ENCODE data around the gene ZNF157.

Gene ZNF157

GRCh38 chrX:47446431-47446830, 76.1 kb downstream of the ZNF157 start:
- H3K9ac ChIP-seq (ENCODE audit: low read depth, low read length, poor library complexity), result no peak overlapping the region
- no peaks in the 10 kb centered on the region for H3K4me1 ChIP-seq (ENCODE audit: control insufficient read depth in 2 of 2, insufficient read depth in 1 of 2, low read depth in 1 of 2, low read length in 2 of 2)
- H2BK12ac ChIP-seq (ENCODE audit: low read length), result no peak overlapping the region
- no peaks in the 10 kb centered on the region for H3K27me3 ChIP-seq (ENCODE audit: control insufficient read depth in 3 of 3, insufficient read depth in 3 of 3, low read depth in 1 of 3, low read length in 3 of 3)
- H3K4ac ChIP-seq (ENCODE audit: low read length), result no peak overlapping the region
- no CpG with 5 or more reads among the region's 2 CpGs for WGBS, 2 donors (ENCODE audit: extremely low coverage in 2 of 2, insufficient read length in 2 of 2, insufficient replicate concordance in 1 of 2)
- no peak overlapping the region for H2BK120ac ChIP-seq (ENCODE audit: low read depth, low read length)
- H3K36me3 ChIP-seq (replicated peaks in 1 of 2; ENCODE audit: control insufficient read depth in 2 of 2, insufficient read depth in 2 of 2, low read length in 2 of 2), result peaks cover 5 to 27% of the 10 kb centered on the region in 2 donors
- no peak overlapping the region for H4K8ac ChIP-seq (ENCODE audit: low read depth, low read length)
- no peak overlapping the region for H3K18ac ChIP-seq (ENCODE audit: low read length)
- peaks cover 13 to 62% of the 10 kb centered on the region in 2 donors for H3K9me3 ChIP-seq (replicated peaks in 1 of 2; ENCODE audit: control insufficient read depth in 2 of 2, insufficient read depth in 1 of 2, low read depth in 1 of 2, low read length in 2 of 2)
- no peak overlapping the region for H2AFZ ChIP-seq (ENCODE audit: low read length)
- no peak overlapping the region for H2BK15ac ChIP-seq (ENCODE audit: low read length)
- H2AK5ac ChIP-seq (ENCODE audit: low read depth, low read length), result no peak overlapping the region
- H3K23ac ChIP-seq (ENCODE audit: low read depth, low read length, poor library complexity), result no peak overlapping the region
- no peak overlapping the region for H3K27ac ChIP-seq (replicated peaks; ENCODE audit: low read length)
- H3K14ac ChIP-seq (ENCODE audit: low read length), result no peak overlapping the region
- no peak overlapping the region for H4K91ac ChIP-seq (ENCODE audit: low read depth, low read length, poor library complexity)
- no peak overlapping the region for H3K4me2 ChIP-seq (ENCODE audit: insufficient read depth, low read length, poor library complexity, severe bottlenecking)
- no peak overlapping the region for H3K4me3 ChIP-seq (ENCODE audit: low read length in 2 of 2)
- H3K79me1 ChIP-seq (ENCODE audit: low read depth, low read length), result no peaks in the 10 kb centered on the region
- no peak for DNase-seq (ENCODE audit: low spot score)
- no peak overlapping the region for H2BK5ac ChIP-seq (ENCODE audit: low read length)

GRCh38 chrX:47446971-47447370, 76.6 kb downstream of the ZNF157 start:
- no peak overlapping the region for H3K4me3 ChIP-seq (ENCODE audit: low read length in 2 of 2)
- H3K79me1 ChIP-seq (ENCODE audit: low read depth, low read length), result no peaks in the 10 kb centered on the region
- no peak overlapping the region for H3K23ac ChIP-seq (ENCODE audit: low read depth, low read length, poor library complexity)
- no peak for DNase-seq (ENCODE audit: low spot score)
- no peaks in the 10 kb centered on the region for H3K27me3 ChIP-seq (ENCODE audit: control insufficient read depth in 3 of 3, insufficient read depth in 3 of 3, low read depth in 1 of 3, low read length in 3 of 3)
- H2AK5ac ChIP-seq (ENCODE audit: low read depth, low read length), result no peak overlapping the region
- no peak overlapping the region for H2BK5ac ChIP-seq (ENCODE audit: low read length)
- H2AFZ ChIP-seq (ENCODE audit: low read length), result no peak overlapping the region
- no peak overlapping the region for H3K18ac ChIP-seq (ENCODE audit: low read length)
- peaks cover 5 to 29% of the 10 kb centered on the region in 2 donors for H3K36me3 ChIP-seq (replicated peaks in 1 of 2; ENCODE audit: control insufficient read depth in 2 of 2, insufficient read depth in 2 of 2, low read length in 2 of 2)
- no peak overlapping the region for H3K9ac ChIP-seq (ENCODE audit: low read depth, low read length, poor library complexity)
- H3K4me2 ChIP-seq (ENCODE audit: insufficient read depth, low read length, poor library complexity, severe bottlenecking), result no peak overlapping the region
- no CpG with 5 or more reads among the region's 2 CpGs for WGBS, 2 donors (ENCODE audit: extremely low coverage in 2 of 2, insufficient read length in 2 of 2, insufficient replicate concordance in 1 of 2)
- no peaks in the 10 kb centered on the region for H3K4me1 ChIP-seq (ENCODE audit: control insufficient read depth in 2 of 2, insufficient read depth in 1 of 2, low read depth in 1 of 2, low read length in 2 of 2)
- H4K91ac ChIP-seq (ENCODE audit: low read depth, low read length, poor library complexity), result no peak overlapping the region
- H3K14ac ChIP-seq (ENCODE audit: low read length), result no peak overlapping the region
- no peak overlapping the region for H3K4ac ChIP-seq (ENCODE audit: low read length)
- no peak overlapping the region for H2BK15ac ChIP-seq (ENCODE audit: low read length)
- no peak overlapping the region for H3K27ac ChIP-seq (replicated peaks; ENCODE audit: low read length)
- H2BK120ac ChIP-seq (ENCODE audit: low read depth, low read length), result no peak overlapping the region
- no peak overlapping the region for H4K8ac ChIP-seq (ENCODE audit: low read depth, low read length)
- peaks cover 15 to 63% of the 10 kb centered on the region in 2 donors for H3K9me3 ChIP-seq (replicated peaks in 1 of 2; ENCODE audit: control insufficient read depth in 2 of 2, insufficient read depth in 1 of 2, low read depth in 1 of 2, low read length in 2 of 2)
- no peak overlapping the region for H2BK12ac ChIP-seq (ENCODE audit: low read length)

GRCh38 chrX:47447607-47448006, 77.2 kb downstream of the ZNF157 start:
- no peak overlapping the region for H3K4me3 ChIP-seq (ENCODE audit: low read length in 2 of 2)
- no peak overlapping the region for H2BK15ac ChIP-seq (ENCODE audit: low read length)

DNA sequence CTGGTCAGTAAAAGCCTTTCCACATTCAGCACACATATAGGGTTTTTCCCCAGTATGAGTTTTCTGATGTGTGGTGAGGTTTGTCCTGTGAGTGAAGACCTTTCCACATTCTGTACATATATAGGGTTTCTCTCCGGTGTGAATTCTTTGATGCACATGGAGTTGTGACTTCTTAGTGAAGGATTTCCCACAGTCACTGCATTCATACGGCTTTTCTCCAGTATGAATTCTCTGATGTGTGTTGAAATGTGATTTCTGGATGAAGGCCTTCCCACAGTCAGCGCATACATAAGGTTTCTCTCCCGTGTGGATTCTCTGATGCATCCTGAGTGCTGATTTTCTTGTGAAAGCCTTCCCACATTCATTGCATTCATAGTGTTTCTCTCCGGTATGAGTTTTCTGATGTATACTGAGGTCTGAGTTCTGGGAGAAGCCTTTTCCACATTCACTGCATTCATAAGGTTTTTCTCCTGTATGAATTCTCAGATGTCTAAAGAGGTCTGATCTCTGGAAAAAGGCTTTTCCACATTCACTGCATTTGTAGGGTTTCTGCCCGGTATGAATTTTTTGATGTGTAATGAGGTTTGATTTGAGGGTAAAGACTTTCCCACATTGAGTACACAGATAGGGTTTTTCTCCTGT, 77.9 kb downstream of the ZNF157 start:
- H3K23ac ChIP-seq (ENCODE audit: low read depth, low read length, poor library complexity), result no peak overlapping the region
- no peaks in the 10 kb centered on the region for H3K27me3 ChIP-seq (ENCODE audit: control insufficient read depth in 3 of 3, insufficient read depth in 3 of 3, low read depth in 1 of 3, low read length in 3 of 3)
- H4K91ac ChIP-seq (ENCODE audit: low read depth, low read length, poor library complexity), result no peak overlapping the region
- no peak overlapping the region for H2BK5ac ChIP-seq (ENCODE audit: low read length)
- no peak overlapping the region for H3K4me2 ChIP-seq (ENCODE audit: insufficient read depth, low read length, poor library complexity, severe bottlenecking)
- H3K18ac ChIP-seq (ENCODE audit: low read length), result no peak overlapping the region
- no peak overlapping the region for H3K4ac ChIP-seq (ENCODE audit: low read length)
- H3K9ac ChIP-seq (ENCODE audit: low read depth, low read length, poor library complexity), result no peak overlapping the region
- peaks cover 5 to 37% of the 10 kb centered on the region in 2 donors for H3K36me3 ChIP-seq (replicated peaks in 1 of 2; ENCODE audit: control insufficient read depth in 2 of 2, insufficient read depth in 2 of 2, low read length in 2 of 2)
- H3K27ac ChIP-seq (replicated peaks; ENCODE audit: low read length), result no peak overlapping the region
- no peaks in the 10 kb centered on the region for H3K79me1 ChIP-seq (ENCODE audit: low read depth, low read length)
- no peak overlapping the region for H2BK15ac ChIP-seq (ENCODE audit: low read length)
- no peak overlapping the region for H3K4me3 ChIP-seq (ENCODE audit: low read length in 2 of 2)
- no peak overlapping the region for H4K8ac ChIP-seq (ENCODE audit: low read depth, low read length)
- no peak overlapping the region for H3K14ac ChIP-seq (ENCODE audit: low read length)
- no peak overlapping the region for H2BK12ac ChIP-seq (ENCODE audit: low read length)
- H2AFZ ChIP-seq (ENCODE audit: low read length), result no peak overlapping the region
- no peak overlapping the region for H2BK120ac ChIP-seq (ENCODE audit: low read depth, low read length)
- H3K4me1 ChIP-seq (ENCODE audit: control insufficient read depth in 2 of 2, insufficient read depth in 1 of 2, low read depth in 1 of 2, low read length in 2 of 2), result no peaks in the 10 kb centered on the region
- H2AK5ac ChIP-seq (ENCODE audit: low read depth, low read length), result no peak overlapping the region
- no CpG with 5 or more reads among the region's 6 CpGs for WGBS, 2 donors (ENCODE audit: extremely low coverage in 2 of 2, insufficient read length in 2 of 2, insufficient replicate concordance in 1 of 2)
- H3K9me3 ChIP-seq (replicated peaks in 1 of 2; ENCODE audit: control insufficient read depth in 2 of 2, insufficient read depth in 1 of 2, low read depth in 1 of 2, low read length in 2 of 2), result peaks cover 16 to 71% of the 10 kb centered on the region in 2 donors
- DNase-seq (ENCODE audit: low spot score), result no peak

More at GRCh38 chrX:47447607-47448006, 77.2 kb downstream of the ZNF157 start:
- no peaks in the 10 kb centered on the region for H3K79me1 ChIP-seq (ENCODE audit: low read depth, low read length)
- no peaks in the 10 kb centered on the region for H3K27me3 ChIP-seq (ENCODE audit: control insufficient read depth in 3 of 3, insufficient read depth in 3 of 3, low read depth in 1 of 3, low read length in 3 of 3)
- no peak overlapping the region for H3K4ac ChIP-seq (ENCODE audit: low read length)
- peaks cover 5 to 34% of the 10 kb centered on the region in 2 donors for H3K36me3 ChIP-seq (replicated peaks in 1 of 2; ENCODE audit: control insufficient read depth in 2 of 2, insufficient read depth in 2 of 2, low read length in 2 of 2)
- H4K8ac ChIP-seq (ENCODE audit: low read depth, low read length), result no peak overlapping the region
- H2AK5ac ChIP-seq (ENCODE audit: low read depth, low read length), result no peak overlapping the region
- no peaks in the 10 kb centered on the region for H3K4me1 ChIP-seq (ENCODE audit: control insufficient read depth in 2 of 2, insufficient read depth in 1 of 2, low read depth in 1 of 2, low read length in 2 of 2)
- no peak overlapping the region for H3K14ac ChIP-seq (ENCODE audit: low read length)
- H2BK12ac ChIP-seq (ENCODE audit: low read length), result no peak overlapping the region
- peaks cover 16 to 67% of the 10 kb centered on the region in 2 donors for H3K9me3 ChIP-seq (replicated peaks in 1 of 2; ENCODE audit: control insufficient read depth in 2 of 2, insufficient read depth in 1 of 2, low read depth in 1 of 2, low read length in 2 of 2)
- WGBS, 2 donors (ENCODE audit: extremely low coverage in 2 of 2, insufficient read length in 2 of 2, insufficient replicate concordance in 1 of 2), result no CpG with 5 or more reads among the region's 11 CpGs
- DNase-seq (ENCODE audit: low spot score), result no peak
- no peak overlapping the region for H2BK5ac ChIP-seq (ENCODE audit: low read length)
- H2BK120ac ChIP-seq (ENCODE audit: low read depth, low read length), result no peak overlapping the region
- H3K18ac ChIP-seq (ENCODE audit: low read length), result no peak overlapping the region
- H3K9ac ChIP-seq (ENCODE audit: low read depth, low read length, poor library complexity), result no peak overlapping the region
- no peak overlapping the region for H3K4me2 ChIP-seq (ENCODE audit: insufficient read depth, low read length, poor library complexity, severe bottlenecking)
- no peak overlapping the region for H4K91ac ChIP-seq (ENCODE audit: low read depth, low read length, poor library complexity)
- no peak overlapping the region for H2AFZ ChIP-seq (ENCODE audit: low read length)
- no peak overlapping the region for H3K27ac ChIP-seq (replicated peaks; ENCODE audit: low read length)
- no peak overlapping the region for H3K23ac ChIP-seq (ENCODE audit: low read depth, low read length, poor library complexity)
